GM23248 (cell line): Measurements from ENCODE around the gene HSD17B13. TPM values are rescaled to one million over a fixed set of nuclear protein-coding genes. Genes with fewer than 3 reads are reported as not detected.

Experiments used
- DNase-seq: peaks from one replicate; pipeline ENCODE4 v3.0.0-alpha.2; 2015
- H2AFZ ChIP-seq: fragments of 200-600 bp; sonication (generic); 2 replicates; pipeline ENCODE4 v1.6.1; 2016; ENCODE audit warnings: antibody characterized with exemption
- H3F3A ChIP-seq: fragments of 200-600 bp; sonication (generic); 2 replicates; pipeline ENCODE4 v1.6.1; 2016; ENCODE audit warnings: mild to moderate bottlenecking, antibody characterized with exemption, mixed run types; ENCODE audit not compliant: insufficient read depth
- H3K27ac ChIP-seq: fragments of 200-600 bp; sonication (generic); 2 replicates; pipeline ENCODE4 v1.5.1; 2016; ENCODE audit warnings: mild to moderate bottlenecking
- H3K27me3 ChIP-seq: fragments of 200-600 bp; sonication (generic); replicated peaks from 2 replicates; pipeline ENCODE4 v1.6.1; 2016; ENCODE audit warnings: mild to moderate bottlenecking; ENCODE audit not compliant: insufficient read depth
- H3K36me3 ChIP-seq: fragments of 200-600 bp; sonication (generic); 2 replicates; pipeline ENCODE4 v1.6.1; 2016; ENCODE audit warnings: low read depth, mild to moderate bottlenecking
- H3K4me1 ChIP-seq: fragments of 200-600 bp; sonication (generic); 2 replicates; pipeline ENCODE4 v1.6.1; 2016; ENCODE audit warnings: mild to moderate bottlenecking; ENCODE audit not compliant: insufficient read depth
- H3K4me2 ChIP-seq: fragments of 200-600 bp; sonication (generic); one replicate; pipeline ENCODE4 v1.6.1; 2016; ENCODE audit warnings: mild to moderate bottlenecking; ENCODE audit not compliant: unreplicated experiment
- H3K4me3 ChIP-seq: fragments of 200-600 bp; sonication (generic); 2 replicates; pipeline ENCODE4 v1.5.1; 2016; ENCODE audit warnings: mild to moderate bottlenecking
- H3K79me2 ChIP-seq: fragments of 200-600 bp; sonication (generic); 2 replicates; pipeline ENCODE4 v1.6.1; 2016; ENCODE audit warnings: mild to moderate bottlenecking; ENCODE audit not compliant: insufficient read depth
- H3K9ac ChIP-seq: fragments of 200-600 bp; sonication (generic); 2 replicates; pipeline ENCODE4 v1.6.1; 2016; ENCODE audit warnings: mild to moderate bottlenecking
- H3K9me2 ChIP-seq: fragments of 200-600 bp; sonication (generic); 2 replicates; pipeline ENCODE4 v1.6.1; 2016; ENCODE audit warnings: mixed run types, mild to moderate bottlenecking, moderate library complexity; ENCODE audit not compliant: insufficient read depth
- H3K9me3 ChIP-seq: fragments of 200-600 bp; sonication (generic); one replicate; pipeline ENCODE4 v1.6.1; 2017; ENCODE audit warnings: low read depth
- H4K20me1 ChIP-seq: fragments of 200-600 bp; sonication (generic); 2 replicates; pipeline ENCODE4 v1.6.0; 2016; ENCODE audit not compliant: insufficient read depth
- EZH2 ChIP-seq: fragments of 200-600 bp; sonication (generic); IDR thresholded peaks from 2 replicates; pipeline ENCODE4 v1.6.1; 2018; ENCODE audit warnings: antibody characterized with exemption, mild to moderate bottlenecking; ENCODE audit not compliant: insufficient read depth, poor library complexity, severe bottlenecking
- EZH2phosphoT487 ChIP-seq: fragments of 200-600 bp; sonication (generic); IDR thresholded peaks from 2 replicates; pipeline ENCODE4 v1.6.1; 2018; ENCODE audit warnings: antibody characterized with exemption, moderate library complexity, mild to moderate bottlenecking, low read depth; ENCODE audit not compliant: insufficient read depth
- WGBS, 2 experiments: methylation state at CpG; one replicate each; pipeline ENCODE4 v1.1.6; 2015 to 2017; ENCODE audit warnings: low lambda C conversion rate in 2 of 2, low coverage in 1 of 2; ENCODE audit errors: missing lambda C conversion rate in 2 of 2; 5-methylcytosine and 5-hydroxymethylcytosine counted together
- in situ Hi-C: fragments of 300-500 bp; cut with MboI; formaldehyde crosslinking; loops from 2 replicates; pipeline ENCODE4 v1.15.0; 2020
- polyA plus RNA-seq: library from polyadenylated mRNA; unstranded; fragments of >200 nt; fragmentation: Nextera tagmentation; extraction: Ambion mirVana; gene quantifications from 2 replicates; pipeline ENCODE4 v1.2.1, GENCODE V29; 2016
- total RNA-seq: library from RNA; depleted of rRNA; stranded (reverse); fragments of >200 nt; shearing (Covaris generic); gene quantifications from 2 replicates; pipeline ENCODE4 v1.2.3, GENCODE V29; 2014

Gene HSD17B13
- total and polyA plus RNA-seq, 2 experiments from 2014 or later: not detected

GRCh38 chr4:87283151-87283550 is 39.5 kb downstream of the HSD17B13 start:
- H3K4me3 ChIP-seq: no peak overlapping the region
- H3K9me2 ChIP-seq: no peaks in the 10 kb centered on the region
- H2AFZ ChIP-seq: no peak overlapping the region
- 0 out of 2 replicates have a peak, but pooled peaks cover 5% of the 10 kb centered on the region for H3K27me3 ChIP-seq
- WGBS, 2 experiments: 27 to 30% methylated on average over 3 of the region's 3 CpGs
- H3K36me3 ChIP-seq: no peaks in the 10 kb centered on the region
- TF ChIP-seq EZH2phosphoT487 (no peak), EZH2 (no peak)
- H3K4me2 ChIP-seq: no peak overlapping the region
- H4K20me1 ChIP-seq: no peaks in the 10 kb centered on the region
- in situ Hi-C loops: no loop called here
- H3K27ac ChIP-seq: no peak overlapping the region
- H3K9me3 ChIP-seq: no peaks in the 10 kb centered on the region
- no peaks in the 10 kb centered on the region for H3K79me2 ChIP-seq
- no peak overlapping the region for H3K9ac ChIP-seq
- H3F3A ChIP-seq: no peaks in the 10 kb centered on the region
- no peak for DNase-seq
- H3K4me1 ChIP-seq: no peaks in the 10 kb centered on the region

GRCh38 chr4:87281603-87282002 is 41.1 kb downstream of the HSD17B13 start:
- H2AFZ ChIP-seq: no peak overlapping the region
- no peaks in the 10 kb centered on the region for H3K9me2 ChIP-seq
- H3K4me3 ChIP-seq: no peak overlapping the region
- no peak overlapping the region for H3K27ac ChIP-seq
- no peaks in the 10 kb centered on the region for H3F3A ChIP-seq
- H4K20me1 ChIP-seq: no peaks in the 10 kb centered on the region
- DNase-seq: no peak
- in situ Hi-C loops: no loop called here
- H3K79me2 ChIP-seq: no peaks in the 10 kb centered on the region
- no peak overlapping the region for H3K4me2 ChIP-seq
- 0 out of 2 replicates have a peak, but pooled peaks cover 5% of the 10 kb centered on the region for H3K27me3 ChIP-seq
- WGBS, 2 experiments: 15 to 24% methylated on average over 1 of the region's 1 CpG
- no peaks in the 10 kb centered on the region for H3K4me1 ChIP-seq
- TF ChIP-seq EZH2phosphoT487: no peak
- TF ChIP-seq EZH2: no peak
- H3K9ac ChIP-seq: no peak overlapping the region
- no peaks in the 10 kb centered on the region for H3K36me3 ChIP-seq
- no peaks in the 10 kb centered on the region for H3K9me3 ChIP-seq

- no peaks in the 10 kb centered on the region for H3K36me3 ChIP-seq
- no peak for TF ChIP-seq EZH2phosphoT487
- no peak for TF ChIP-seq EZH2
- H3K9me2 ChIP-seq: no peaks in the 10 kb centered on the region
- in situ Hi-C loops: no loop called here
- no peak for DNase-seq
- H3F3A ChIP-seq: no peaks in the 10 kb centered on the region
- H3K4me3 ChIP-seq: no peak overlapping the region
- H2AFZ ChIP-seq: no peak overlapping the region
- no peaks in the 10 kb centered on the region for H4K20me1 ChIP-seq
- H3K4me2 ChIP-seq: no peak overlapping the region
- H3K9ac ChIP-seq: no peak overlapping the region
- H3K9me3 ChIP-seq: no peaks in the 10 kb centered on the region
- no peaks in the 10 kb centered on the region for H3K79me2 ChIP-seq
- H3K27me3 ChIP-seq: 0 out of 2 replicates have a peak, but pooled peaks cover 5% of the 10 kb centered on the region
- 31 to 39% methylated on average over 3 of the region's 3 CpGs for WGBS, 2 experiments
- no peak overlapping the region for H3K27ac ChIP-seq
- H3K4me1 ChIP-seq: no peaks in the 10 kb centered on the region
Observed at GRCh38 chr4:87278335-87278794, 44.3 kb downstream of the HSD17B13 start.

GRCh38 chr4:87275311-87275710 is 47.4 kb downstream of the HSD17B13 start:
- Histone ChIP-seq H3K4me2 (no peak overlapping the region), H3K9me2 (no peaks in the 10 kb centered on the region), H3K9me3 (no peaks in the 10 kb centered on the region), H3K27me3 (0 out of 2 replicates have a peak, but pooled peaks cover 5% of the 10 kb centered on the region), H3K27ac (no peak overlapping the region), H3K9ac (no peak overlapping the region), H3K36me3 (no peaks in the 10 kb centered on the region), H3K4me1 (no peaks in the 10 kb centered on the region), H4K20me1 (no peaks in the 10 kb centered on the region), H3K79me2 (no peaks in the 10 kb centered on the region), H3K4me3 (no peak overlapping the region), H2AFZ (no peak overlapping the region), H3F3A (no peaks in the 10 kb centered on the region)
- 84 to 93% methylated on average over 2 of the region's 2 CpGs for WGBS, 2 experiments
- no peak for DNase-seq
- in situ Hi-C loops: no loop called here
- TF ChIP-seq EZH2: no peak
- TF ChIP-seq EZH2phosphoT487: no peak

GRCh38 chr4:87274803-87275202 is 47.9 kb downstream of the HSD17B13 start:
- Histone ChIP-seq H3K4me3 (no peak overlapping the region), H3K9me2 (no peaks in the 10 kb centered on the region), H3K4me1 (no peaks in the 10 kb centered on the region), H3K27ac (no peak overlapping the region), H3K79me2 (no peaks in the 10 kb centered on the region), H3K4me2 (no peak overlapping the region), H3K27me3 (0 out of 2 replicates have a peak, but pooled peaks cover 2% of the 10 kb centered on the region), H3K36me3 (no peaks in the 10 kb centered on the region), H2AFZ (no peak overlapping the region), H3K9ac (no peak overlapping the region), H4K20me1 (no peaks in the 10 kb centered on the region), H3F3A (no peaks in the 10 kb centered on the region), H3K9me3 (no peaks in the 10 kb centered on the region)
- no peak for DNase-seq
- in situ Hi-C loops: no loop called here
- TF ChIP-seq EZH2phosphoT487 (no peak), EZH2 (no peak)
